Kidney (tissue), 14 donors: ENCODE data around the gene OR2F2. TPM values are rescaled to one million over a fixed set of nuclear protein-coding genes. Genes with fewer than 3 reads are reported as not detected.

ENCODE experiments used
- DNase-seq, 5 donors: peaks; one replicate each; pipeline ENCODE4 v3.0.0-alpha.2; 2013 to 2020
- FAIRE-seq: peaks from 2 replicates; lab custom pipeline; 2012; peaks lifted over from hg19 to GRCh38; lab: Jason Lieb, UNC
- H3K27ac ChIP-seq, 2 donors: one replicate each; pipeline ENCODE4 v1.7.0; 2013; ENCODE audit warnings: low read depth in 2 of 2, low read length in 2 of 2, inconsistent platforms in 1 of 2
- H3K27me3 ChIP-seq: one replicate; pipeline ENCODE4 v1.7.1; 2013; ENCODE audit warnings: low read length, inconsistent platforms; ENCODE audit not compliant: control insufficient read depth, insufficient read depth
- H3K36me3 ChIP-seq, 3 donors: one replicate each; pipeline versions ENCODE4 v1.7.0 to v1.7.1; 2013; ENCODE audit warnings: low read length in 3 of 3, control low read depth in 1 of 3, inconsistent platforms in 1 of 3; ENCODE audit not compliant: insufficient read depth in 3 of 3, control insufficient read depth in 2 of 3
- H3K4me1 ChIP-seq, 3 donors: one replicate each; pipeline versions ENCODE4 v1.7.0 to v1.7.1; 2013; ENCODE audit warnings: low read length in 3 of 3, inconsistent platforms in 1 of 3, low read depth in 1 of 3; ENCODE audit not compliant: control insufficient read depth in 2 of 3, insufficient read depth in 2 of 3
- H3K4me3 ChIP-seq, 3 donors: one replicate each; pipeline versions ENCODE4 v1.7.0 to v1.8.1; 2013; ENCODE audit warnings: low read length in 3 of 3, control low read depth in 1 of 3, inconsistent platforms in 1 of 3
- H3K9ac ChIP-seq, 3 donors: one replicate each; pipeline versions ENCODE4 v1.7.0 to v1.7.1; 2013; ENCODE audit warnings: low read length in 3 of 3, control low read depth in 1 of 3, inconsistent platforms in 1 of 3
- H3K9me3 ChIP-seq, 3 donors: one replicate each; pipeline versions ENCODE4 v1.7.0 to v1.7.1; 2013; ENCODE audit warnings: low read length in 3 of 3, control low read depth in 1 of 3, inconsistent platforms in 1 of 3; ENCODE audit not compliant: control insufficient read depth in 2 of 3, insufficient read depth in 1 of 3
- intact Hi-C: fragments of 100-400 bp; cut with DNase I; formaldehyde crosslinking; loops from one replicate; pipeline ENCODE4 v1.11.1; 2022
- polyA plus RNA-seq: library from polyadenylated mRNA; stranded (reverse); fragments of 350-450 nt; fragmentation: Illumina TruSeq; extraction: RNeasy Lipid Tissue Mini Kit (QIAGEN cat#74804); gene quantifications from one replicate; pipeline ENCODE4 v1.2.3, GENCODE V29; 2014; ENCODE audit warnings: low read depth, low replicate concordance; ENCODE audit not compliant: insufficient read depth
- total RNA-seq: library from RNA; stranded (reverse); fragmentation: NEBNext Ultra II Directional; extraction: Animal tissue kit (Norgen Biotek cat#: 25700); gene quantifications from one replicate; pipeline ENCODE4 v1.2.1, GENCODE V29; 2021
- TF ChIP-seq, protein P1 (sequence below): IDR thresholded peaks from 3 replicates; pipeline ENCODE4 v1.5.1; 2012; ENCODE audit warnings: mild to moderate bottlenecking, moderate library complexity, borderline replicate concordance; ENCODE audit not compliant: insufficient read depth; ENCODE audit errors: extremely low read depth
- donor health status: control.
- donor health status: control.
- donor health status: control.
- donor health status: control.
- donor health status: control.
- donor health status: DM: yes; HTN: yes; CAD: no.
- donor health status: Normal renal cell carcinoma (clear cell type).

OR2F2 gene
- total and polyA plus RNA-seq, 2 donors from 2014 or later: not detected

DNA sequence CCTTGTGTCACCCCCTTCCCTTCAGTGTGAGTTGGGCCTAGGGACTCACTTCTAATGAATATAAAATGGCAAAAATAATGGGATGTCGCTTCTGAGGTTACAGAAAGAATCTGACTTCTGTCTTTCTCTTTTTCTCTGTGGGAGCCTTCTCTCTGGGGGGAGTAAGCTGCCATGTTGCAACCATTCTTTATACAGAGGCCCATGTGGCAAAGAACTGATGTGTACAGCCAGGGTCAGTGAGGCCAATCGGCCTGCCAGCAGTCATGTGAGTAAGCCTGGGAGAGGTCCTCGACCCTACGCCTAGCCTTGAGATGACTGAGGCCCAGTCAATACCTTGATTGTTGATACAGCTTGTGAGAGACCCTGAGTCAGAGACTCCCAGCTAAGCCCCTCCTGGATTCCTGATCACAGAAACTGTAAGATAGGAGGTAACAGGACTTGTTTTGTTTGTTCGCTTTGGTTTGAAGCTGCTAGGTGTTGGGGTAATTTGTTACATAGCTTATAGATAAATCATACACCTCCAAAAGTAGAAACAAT, 34.7 kb upstream of the OR2F2 start:
- peaks cover 0 to 3% (median 0%) of the 10 kb centered on the region in 3 donors for H3K9me3 ChIP-seq
- H3K27me3 ChIP-seq: no peaks in the 10 kb centered on the region
- FAIRE-seq: no peak
- no peaks in the 10 kb centered on the region for H3K36me3 ChIP-seq
- H3K27ac ChIP-seq: peak overlapping the region in 1 of 2 donors; percentile 96
- peak overlapping the region; percentile 78 to 98 (median 81) for H3K4me3 ChIP-seq
- intact Hi-C loops: no loop called here
- TF ChIP-seq, protein P1, sequence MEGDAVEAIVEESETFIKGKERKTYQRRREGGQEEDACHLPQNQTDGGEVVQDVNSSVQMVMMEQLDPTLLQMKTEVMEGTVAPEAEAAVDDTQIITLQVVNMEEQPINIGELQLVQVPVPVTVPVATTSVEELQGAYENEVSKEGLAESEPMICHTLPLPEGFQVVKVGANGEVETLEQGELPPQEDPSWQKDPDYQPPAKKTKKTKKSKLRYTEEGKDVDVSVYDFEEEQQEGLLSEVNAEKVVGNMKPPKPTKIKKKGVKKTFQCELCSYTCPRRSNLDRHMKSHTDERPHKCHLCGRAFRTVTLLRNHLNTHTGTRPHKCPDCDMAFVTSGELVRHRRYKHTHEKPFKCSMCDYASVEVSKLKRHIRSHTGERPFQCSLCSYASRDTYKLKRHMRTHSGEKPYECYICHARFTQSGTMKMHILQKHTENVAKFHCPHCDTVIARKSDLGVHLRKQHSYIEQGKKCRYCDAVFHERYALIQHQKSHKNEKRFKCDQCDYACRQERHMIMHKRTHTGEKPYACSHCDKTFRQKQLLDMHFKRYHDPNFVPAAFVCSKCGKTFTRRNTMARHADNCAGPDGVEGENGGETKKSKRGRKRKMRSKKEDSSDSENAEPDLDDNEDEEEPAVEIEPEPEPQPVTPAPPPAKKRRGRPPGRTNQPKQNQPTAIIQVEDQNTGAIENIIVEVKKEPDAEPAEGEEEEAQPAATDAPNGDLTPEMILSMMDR: no peak
- peaks cover 0 to 16% (median 13%) of the 10 kb centered on the region in 3 donors for H3K4me1 ChIP-seq
- DNase-seq: peak in 2 of 5 donors; percentile 24 to 59
- H3K9ac ChIP-seq: peak overlapping the region in 2 of 3 donors; percentile 45 to 47

DNA sequence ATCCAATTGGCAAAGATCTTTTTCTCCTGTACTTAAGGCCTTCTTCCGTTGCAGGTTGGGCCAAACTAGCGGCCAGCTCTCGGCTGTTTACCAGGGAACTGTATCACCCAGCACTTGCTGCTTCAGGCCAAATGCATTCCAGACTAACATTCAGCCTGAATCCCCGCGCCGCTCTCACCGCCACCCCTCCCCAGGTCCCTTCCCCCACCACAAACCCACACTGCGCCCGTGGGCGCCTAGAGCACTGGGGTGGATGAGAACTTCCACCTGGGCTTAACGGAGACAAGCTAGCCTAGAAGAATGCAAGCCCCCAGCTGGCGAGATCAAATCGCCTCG, 33.7 kb upstream of the OR2F2 start:
- Histone ChIP-seq H3K4me3 (peak overlapping the region; percentile 78 to 98 (median 81)), H3K4me1 (peaks cover 0 to 16% (median 13%) of the 10 kb centered on the region in 3 donors), H3K9me3 (peaks cover 0 to 3% (median 0%) of the 10 kb centered on the region in 3 donors), H3K36me3 (no peaks in the 10 kb centered on the region), H3K27ac (peak overlapping the region; percentile 96 to 98), H3K27me3 (no peaks in the 10 kb centered on the region), H3K9ac (peak overlapping the region; percentile 72 to 97 (median 90))
- FAIRE-seq (no peak), DNase-seq (peak; percentile 72 to 88 (median 83))
- TF ChIP-seq, protein P1: no peak
- intact Hi-C loops: no loop called here

DNA sequence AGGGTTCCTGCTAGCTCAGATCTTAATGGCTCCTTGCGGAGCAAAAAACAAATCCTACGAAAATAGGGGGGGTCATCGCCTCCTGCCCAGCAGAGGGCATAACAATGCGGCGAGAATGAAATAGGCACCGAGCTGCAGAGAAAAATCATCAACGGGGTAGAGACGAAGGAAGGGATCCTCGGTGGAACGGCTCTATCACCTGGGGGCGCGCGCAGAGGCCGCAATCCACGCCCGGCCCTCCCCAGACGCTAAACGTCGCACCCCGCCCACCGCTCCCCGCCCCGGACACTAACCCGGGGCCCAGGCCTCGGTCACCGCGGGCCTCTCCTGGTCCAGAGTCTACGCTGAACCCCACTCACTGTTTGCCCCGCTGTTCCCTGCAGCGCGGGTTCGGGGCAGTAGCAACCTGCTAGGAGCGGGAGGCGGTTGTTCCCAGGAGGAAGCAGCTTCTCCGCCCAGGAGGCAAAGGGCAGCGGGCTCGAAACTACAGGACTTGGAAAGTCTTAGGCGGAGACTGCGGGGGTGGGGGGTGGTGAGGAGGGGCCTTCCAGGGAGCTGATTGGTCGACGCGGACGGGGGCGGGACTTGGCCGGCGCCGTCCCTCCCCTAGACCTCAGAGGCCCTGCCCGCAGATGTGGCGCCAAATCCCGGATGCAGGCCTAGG, 33.2 kb upstream of the OR2F2 start, which contains the start of gene TCAF1:
Gene TCAF1, minus strand, starts transcription at position 509 of the 664 bp plus-strand sequence. CDS start 25,568 bp downstream, outside the sequence.
- intact Hi-C loops: no loop called here
- Histone ChIP-seq H3K9me3 (peaks cover 0 to 3% (median 0%) of the 10 kb centered on the region in 3 donors), H3K4me3 (peak within 1 kb of the TSS; percentile 78 to 98 (median 81)), H3K27me3 (no peaks in the 10 kb centered on the region), H3K9ac (peak within 1 kb of the TSS; percentile 72 to 97 (median 90)), H3K4me1 (peaks cover 0 to 16% (median 13%) of the 10 kb centered on the region in 3 donors), H3K36me3 (no peaks in the 10 kb centered on the region), H3K27ac (peak within 1 kb of the TSS; percentile 96 to 98)
- TF ChIP-seq, protein P1: peak; percentile 29
- DNase-seq (peak; percentile 97 to 99 (median 98)), FAIRE-seq (peak; percentile 87)
